ENCODE measurements around the gene TTC4. TPM values are rescaled to one million over a fixed set of nuclear protein-coding genes. Genes with fewer than 3 reads are reported as not detected.

TTC4 gene
- total RNA-seq, 1 experiment from 2014 or later = 26.3 TPM

DNA sequence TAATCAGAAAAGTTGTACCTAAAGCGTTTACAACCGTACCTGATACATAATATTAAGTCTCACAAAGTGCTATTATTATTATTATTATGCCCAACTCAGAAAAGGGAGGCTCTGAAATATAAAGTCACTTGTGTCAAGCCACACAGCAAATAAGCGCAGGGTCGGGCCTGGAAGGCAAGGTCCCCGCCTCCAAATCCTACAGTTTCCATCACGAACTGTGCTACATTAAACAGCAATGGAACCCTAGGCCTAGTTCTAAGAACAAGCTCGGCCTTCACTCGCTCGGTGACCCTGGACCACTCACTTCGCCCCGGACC is 48.1 kb downstream of the TTC4 start:
- POLR2A ChIA-PET = no interaction called here
- TSS peak; percentile 86 for BruUV-seq (replicated peaks)
- no peak for DNase-seq (ENCODE audit: low read depth, low spot score)

More for the DNA sequence above, 48.1 kb downstream of the TTC4 start:
- ChIA-PET CTCF (no interaction called here), RAD21 (ENCODE audit: low non-redundant PET in 1 of 2, low total read pairs in 2 of 2, uncharacterized antibody in 2 of 2, unreplicated experiment in 2 of 2) (no interaction called here)
- Histone ChIP-seq H3K4me1 (ENCODE audit: control insufficient read depth in 1 of 2, insufficient read depth in 2 of 2, low read length in 2 of 2) (peaks cover 5 to 18% of the 10 kb centered on the region in 2 experiments; a peak in 3 of 4 replicates), H3K9ac (ENCODE audit: low read length) (peak overlapping the region; percentile 93), H3K4me3 (replicated peaks in 1 of 2; ENCODE audit: low read depth in 1 of 2, low read length in 2 of 2) (peak overlapping the region; percentile 97 to 98), H3K36me3 (ENCODE audit: control insufficient read depth in 1 of 2, insufficient read depth in 2 of 2, low read length in 2 of 2) (no peaks in the 10 kb centered on the region), H3K4me2 (ENCODE audit: low read length) (peak overlapping the region; percentile 94), H3K27me3 (ENCODE audit: insufficient read depth, low read length) (no peaks in the 10 kb centered on the region), H3K9me2 (ENCODE audit: insufficient read depth) (no peaks in the 10 kb centered on the region), H2AFZ (ENCODE audit: low read depth, low read length, poor library complexity, severe bottlenecking) (peak overlapping the region; percentile 22), H3K27ac (ENCODE audit: low read depth, low read length) (peak overlapping the region; percentile 52), H3K79me2 (ENCODE audit: insufficient read depth, low read length) (peaks cover 20% of the 10 kb centered on the region), H4K20me1 (ENCODE audit: insufficient read depth) (no peaks in the 10 kb centered on the region), H3K9me3 (ENCODE audit: control insufficient read depth in 1 of 2, insufficient read depth in 1 of 2, low read depth in 1 of 2, low read length in 2 of 2) (no peaks in the 10 kb centered on the region)
- no peak for ATAC-seq
- intact Hi-C loops (cut with micrococcal nuclease) = loop anchor here (2.0 kb wide), 1 partner anchor 49 kb away; the partner anchor contains the start of gene TTC4
- TF ChIP-seq EZH2phosphoT487 (IDR thresholded peaks at IDR 0.05; ENCODE audit: borderline replicate concordance) (no peak), POLR2A (IDR thresholded peaks at IDR 0.05; ENCODE audit: borderline replicate concordance, extremely low read depth, insufficient read depth, insufficient read length) (no peak), SIN3A (IDR thresholded peaks at IDR 0.05; ENCODE audit: low read depth) (no peak), RAD21 (IDR thresholded peaks at IDR 0.05; ENCODE audit: low read depth) (no peak), CBX3 (IDR thresholded peaks at IDR 0.05; ENCODE audit: low read depth) (no peak), EGR1 (IDR thresholded peaks at IDR 0.05; ENCODE audit: low read depth) (no peak), ZFX (IDR thresholded peaks at IDR 0.05) (no peak; the same call in 1 of the 2 replicates), YY1 (IDR thresholded peaks at IDR 0.05; ENCODE audit: extremely low read depth, insufficient replicate concordance, low read depth, low read length) (no peak), FOSL1 (IDR thresholded peaks at IDR 0.05; ENCODE audit: low read depth) (no peak), POLR2AphosphoS5 (IDR thresholded peaks at IDR 0.05; ENCODE audit: low read depth, low read length) (no peak)
- TF ChIP-seq, protein P1, sequence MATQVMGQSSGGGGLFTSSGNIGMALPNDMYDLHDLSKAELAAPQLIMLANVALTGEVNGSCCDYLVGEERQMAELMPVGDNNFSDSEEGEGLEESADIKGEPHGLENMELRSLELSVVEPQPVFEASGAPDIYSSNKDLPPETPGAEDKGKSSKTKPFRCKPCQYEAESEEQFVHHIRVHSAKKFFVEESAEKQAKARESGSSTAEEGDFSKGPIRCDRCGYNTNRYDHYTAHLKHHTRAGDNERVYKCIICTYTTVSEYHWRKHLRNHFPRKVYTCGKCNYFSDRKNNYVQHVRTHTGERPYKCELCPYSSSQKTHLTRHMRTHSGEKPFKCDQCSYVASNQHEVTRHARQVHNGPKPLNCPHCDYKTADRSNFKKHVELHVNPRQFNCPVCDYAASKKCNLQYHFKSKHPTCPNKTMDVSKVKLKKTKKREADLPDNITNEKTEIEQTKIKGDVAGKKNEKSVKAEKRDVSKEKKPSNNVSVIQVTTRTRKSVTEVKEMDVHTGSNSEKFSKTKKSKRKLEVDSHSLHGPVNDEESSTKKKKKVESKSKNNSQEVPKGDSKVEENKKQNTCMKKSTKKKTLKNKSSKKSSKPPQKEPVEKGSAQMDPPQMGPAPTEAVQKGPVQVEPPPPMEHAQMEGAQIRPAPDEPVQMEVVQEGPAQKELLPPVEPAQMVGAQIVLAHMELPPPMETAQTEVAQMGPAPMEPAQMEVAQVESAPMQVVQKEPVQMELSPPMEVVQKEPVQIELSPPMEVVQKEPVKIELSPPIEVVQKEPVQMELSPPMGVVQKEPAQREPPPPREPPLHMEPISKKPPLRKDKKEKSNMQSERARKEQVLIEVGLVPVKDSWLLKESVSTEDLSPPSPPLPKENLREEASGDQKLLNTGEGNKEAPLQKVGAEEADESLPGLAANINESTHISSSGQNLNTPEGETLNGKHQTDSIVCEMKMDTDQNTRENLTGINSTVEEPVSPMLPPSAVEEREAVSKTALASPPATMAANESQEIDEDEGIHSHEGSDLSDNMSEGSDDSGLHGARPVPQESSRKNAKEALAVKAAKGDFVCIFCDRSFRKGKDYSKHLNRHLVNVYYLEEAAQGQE (IDR thresholded peaks at IDR 0.05; ENCODE audit: low read depth) = no peak
- TF ChIP-seq, protein P2, sequence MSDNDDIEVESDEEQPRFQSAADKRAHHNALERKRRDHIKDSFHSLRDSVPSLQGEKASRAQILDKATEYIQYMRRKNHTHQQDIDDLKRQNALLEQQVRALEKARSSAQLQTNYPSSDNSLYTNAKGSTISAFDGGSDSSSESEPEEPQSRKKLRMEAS (IDR thresholded peaks at IDR 0.05) = no peak
- TF ChIP-seq, protein P3, sequence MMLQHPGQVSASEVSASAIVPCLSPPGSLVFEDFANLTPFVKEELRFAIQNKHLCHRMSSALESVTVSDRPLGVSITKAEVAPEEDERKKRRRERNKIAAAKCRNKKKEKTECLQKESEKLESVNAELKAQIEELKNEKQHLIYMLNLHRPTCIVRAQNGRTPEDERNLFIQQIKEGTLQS (IDR thresholded peaks at IDR 0.05) = no peak
- TF ChIP-seq, protein P4, sequence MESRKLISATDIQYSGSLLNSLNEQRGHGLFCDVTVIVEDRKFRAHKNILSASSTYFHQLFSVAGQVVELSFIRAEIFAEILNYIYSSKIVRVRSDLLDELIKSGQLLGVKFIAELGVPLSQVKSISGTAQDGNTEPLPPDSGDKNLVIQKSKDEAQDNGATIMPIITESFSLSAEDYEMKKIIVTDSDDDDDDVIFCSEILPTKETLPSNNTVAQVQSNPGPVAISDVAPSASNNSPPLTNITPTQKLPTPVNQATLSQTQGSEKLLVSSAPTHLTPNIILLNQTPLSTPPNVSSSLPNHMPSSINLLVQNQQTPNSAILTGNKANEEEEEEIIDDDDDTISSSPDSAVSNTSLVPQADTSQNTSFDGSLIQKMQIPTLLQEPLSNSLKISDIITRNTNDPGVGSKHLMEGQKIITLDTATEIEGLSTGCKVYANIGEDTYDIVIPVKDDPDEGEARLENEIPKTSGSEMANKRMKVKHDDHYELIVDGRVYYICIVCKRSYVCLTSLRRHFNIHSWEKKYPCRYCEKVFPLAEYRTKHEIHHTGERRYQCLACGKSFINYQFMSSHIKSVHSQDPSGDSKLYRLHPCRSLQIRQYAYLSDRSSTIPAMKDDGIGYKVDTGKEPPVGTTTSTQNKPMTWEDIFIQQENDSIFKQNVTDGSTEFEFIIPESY (IDR thresholded peaks at IDR 0.05; ENCODE audit: extremely low read depth, insufficient replicate concordance, low read length) = no peak

Measured in HCT116 (cell line).